H9 (cell line): ENCODE results near the gene GLRA3. TPM values are rescaled to one million over a fixed set of nuclear protein-coding genes. Genes with fewer than 3 reads are reported as not detected.

Experiments used
- DNase-seq: peaks from one replicate; pipeline ENCODE4 v3.0.0-alpha.2; 2017
- H2AFZ ChIP-seq: one replicate; pipeline ENCODE4 v1.6.1; 2013; ENCODE audit warnings: mild to moderate bottlenecking, low read length, control low read depth, moderate library complexity
- H2AK5ac ChIP-seq: 2 replicates; pipeline ENCODE4 v1.6.1; 2013; ENCODE audit warnings: low read length, control low read depth, mixed read lengths; ENCODE audit not compliant: insufficient read length
- H2BK120ac ChIP-seq: one replicate; pipeline ENCODE4 v1.6.1; 2013; ENCODE audit warnings: low read depth, mild to moderate bottlenecking, low read length, control low read depth, inconsistent platforms; ENCODE audit not compliant: poor library complexity, severe bottlenecking
- H2BK12ac ChIP-seq: 2 replicates; pipeline ENCODE4 v1.6.1; 2013; ENCODE audit warnings: low read length, control low read depth, mixed read lengths, low read depth; ENCODE audit not compliant: insufficient read length
- H2BK15ac ChIP-seq: 2 replicates; pipeline ENCODE4 v1.6.1; 2013; ENCODE audit warnings: low read depth, low read length, control low read depth
- H2BK20ac ChIP-seq: one replicate; pipeline ENCODE4 v1.6.1; 2013; ENCODE audit warnings: low read depth, mild to moderate bottlenecking, low read length, control low read depth, inconsistent platforms; ENCODE audit not compliant: poor library complexity, severe bottlenecking
- H2BK5ac ChIP-seq: 2 replicates; pipeline ENCODE4 v1.6.1; 2013; ENCODE audit warnings: low read length, control low read depth, mixed read lengths; ENCODE audit not compliant: insufficient read length
- H3K14ac ChIP-seq: 2 replicates; pipeline ENCODE4 v1.6.1; 2013; ENCODE audit warnings: low read length, control low read depth; ENCODE audit not compliant: insufficient read depth
- H3K18ac ChIP-seq: 2 replicates; pipeline ENCODE4 v1.6.1; 2013; ENCODE audit warnings: low read depth, mild to moderate bottlenecking, mixed read lengths, low read length, control low read depth; ENCODE audit not compliant: insufficient read length
- H3K23ac ChIP-seq: 2 replicates; pipeline ENCODE4 v1.6.1; 2013; ENCODE audit warnings: low read length, control low read depth, mixed read lengths, low read depth; ENCODE audit not compliant: insufficient read length
- H3K23me2 ChIP-seq: 2 replicates; pipeline ENCODE4 v1.6.1; 2013; ENCODE audit warnings: low read depth, mild to moderate bottlenecking, mixed read lengths, low read length, control low read depth; ENCODE audit not compliant: insufficient read length, poor library complexity, severe bottlenecking
- H3K27ac ChIP-seq: 2 replicates; pipeline ENCODE4 v1.5.1; 2013; ENCODE audit warnings: low read length, control low read depth, mixed read lengths, low read depth; ENCODE audit not compliant: insufficient read length
- H3K27me3 ChIP-seq: 2 replicates; pipeline ENCODE4 v1.6.1; 2013; ENCODE audit warnings: low read length, control low read depth, inconsistent platforms; ENCODE audit not compliant: insufficient read depth
- H3K4ac ChIP-seq: 2 replicates; pipeline ENCODE4 v1.6.1; 2013; ENCODE audit warnings: low read depth, mild to moderate bottlenecking, control low read depth, inconsistent platforms, low read length, moderate library complexity
- H3K4me1 ChIP-seq: 2 replicates; pipeline ENCODE4 v1.6.1; 2013; ENCODE audit warnings: low read length, control low read depth, inconsistent platforms; ENCODE audit not compliant: insufficient read depth
- H3K4me2 ChIP-seq: 2 replicates; pipeline ENCODE4 v1.6.1; 2013; ENCODE audit warnings: low read length, control low read depth, mixed read lengths; ENCODE audit not compliant: insufficient read length, insufficient read depth
- H3K56ac ChIP-seq: 2 replicates; pipeline ENCODE4 v1.6.1; 2013; ENCODE audit warnings: low read depth, mild to moderate bottlenecking, mixed read lengths, low read length, control low read depth; ENCODE audit not compliant: insufficient read length
- H3K79me1 ChIP-seq: 2 replicates; pipeline ENCODE4 v1.6.1; 2013; ENCODE audit warnings: low read depth, mild to moderate bottlenecking, moderate library complexity, low read length, control low read depth, inconsistent platforms; ENCODE audit not compliant: insufficient read depth, poor library complexity, severe bottlenecking
- H3K79me2 ChIP-seq: 2 replicates; pipeline ENCODE4 v1.6.1; 2013; ENCODE audit warnings: low read length, control low read depth, inconsistent platforms; ENCODE audit not compliant: insufficient read depth
- H3K9ac ChIP-seq: 2 replicates; pipeline ENCODE4 v1.6.1; 2013; ENCODE audit warnings: low read length, control low read depth, mixed read lengths; ENCODE audit not compliant: insufficient read length; ENCODE audit errors: extremely low read depth
- H3K9me3 ChIP-seq: one replicate; pipeline ENCODE4 v1.6.1; 2013; ENCODE audit warnings: low read depth, low read length, inconsistent platforms; ENCODE audit not compliant: control insufficient read depth
- H3T11ph ChIP-seq: one replicate; pipeline ENCODE4 v1.6.1; 2013; ENCODE audit warnings: mild to moderate bottlenecking, low read length, control low read depth, inconsistent platforms
- H4K20me1 ChIP-seq: one replicate; pipeline ENCODE4 v1.6.1; 2013; ENCODE audit not compliant: control insufficient read depth, insufficient read length, insufficient read depth
- H4K5ac ChIP-seq: 2 replicates; pipeline ENCODE4 v1.6.1; 2013; ENCODE audit warnings: low read depth, mild to moderate bottlenecking, mixed read lengths, low read length, control low read depth; ENCODE audit not compliant: insufficient read length
- H4K8ac ChIP-seq: replicated peaks from 2 replicates; pipeline ENCODE4 v1.6.1; 2013; ENCODE audit warnings: low read length, control low read depth, mixed read lengths, low read depth; ENCODE audit not compliant: insufficient read length
- H4K91ac ChIP-seq: 2 replicates; pipeline ENCODE4 v1.6.1; 2013; ENCODE audit warnings: low read depth, mild to moderate bottlenecking, moderate library complexity, mixed read lengths, low read length, control low read depth; ENCODE audit not compliant: insufficient read length
- H3K27ac Mint-ChIP-seq, 3 experiments: 2 replicates in 2 of 3; 3 replicates in 1 of 3; pipeline ENCODE4 v1.8.0; 2020 to 2021; ENCODE audit warnings: mixed read lengths in 3 of 3, mild to moderate bottlenecking in 1 of 3, moderate library complexity in 1 of 3
- H3K27me3 Mint-ChIP-seq: 2 replicates; pipeline ENCODE4 v1.8.0; 2021; ENCODE audit warnings: low read depth, mild to moderate bottlenecking, moderate library complexity, mixed read lengths
- H3K36me3 Mint-ChIP-seq, 3 experiments: 2 replicates in 2 of 3; 3 replicates in 1 of 3; pipeline ENCODE4 v1.8.0; 2020 to 2021; ENCODE audit warnings: low read depth in 3 of 3, mixed read lengths in 3 of 3; ENCODE audit not compliant: insufficient read depth in 1 of 3
- H3K4me1 Mint-ChIP-seq, 2 experiments: 2 replicates each; pipeline ENCODE4 v1.8.0; 2020; ENCODE audit warnings: mixed read lengths in 2 of 2
- H3K4me3 Mint-ChIP-seq, 2 experiments: 2 replicates in 1 of 2; 3 replicates in 1 of 2; pipeline ENCODE4 v1.8.0; 2020 to 2021; ENCODE audit warnings: mild to moderate bottlenecking in 2 of 2, mixed read lengths in 2 of 2, moderate library complexity in 1 of 2
- H3K9me3 Mint-ChIP-seq, 2 experiments: 2 replicates in 1 of 2; 3 replicates in 1 of 2; pipeline ENCODE4 v1.8.0; 2020; ENCODE audit warnings: mild to moderate bottlenecking in 2 of 2, mixed read lengths in 2 of 2, moderate library complexity in 1 of 2
- CTCF ChIP-seq: fragments of 200-600 bp; sonication (generic); conservative IDR thresholded peaks from 3 replicates; pipeline ENCODE4 v1.8.0; 2021; ENCODE audit warnings: antibody characterized with exemption, mild to moderate bottlenecking
- WGBS: extraction: QIAGEN DNeasy Blood & Tissue Kit; methylation state at CpG from one replicate; pipeline ENCODE4 v1.1.7; 2013; ENCODE audit warnings: missing lambda C conversion rate, low lambda C conversion rate, mixed read lengths; ENCODE audit not compliant: insufficient read length; ENCODE audit errors: extremely low coverage; 5-methylcytosine and 5-hydroxymethylcytosine counted together
- total RNA-seq: library from RNA; stranded (reverse); gene quantifications from 2 replicates; pipeline ENCODE4 v1.2.1, GENCODE V29; 2021

The GLRA3 gene
- total RNA-seq, 1 experiment from 2014 or later: 0.09 TPM

- Histone ChIP-seq H2BK12ac (no peak overlapping the region), H4K8ac (no peak overlapping the region), H2BK20ac (no peak overlapping the region), H3K4me1 (no peaks in the 10 kb centered on the region), H3K56ac (no peak overlapping the region), H3K79me1 (no peaks in the 10 kb centered on the region), H3K18ac (no peak overlapping the region), H2AFZ (no peak overlapping the region), H4K91ac (no peak overlapping the region), H3K27ac (no peak overlapping the region), H3K4ac (no peak overlapping the region), H3K9ac (no peak overlapping the region), H2AK5ac (no peak overlapping the region), H3K9me3 (no peaks in the 10 kb centered on the region), H3T11ph (no peak overlapping the region), H3K27me3 (no peaks in the 10 kb centered on the region), H3K23me2 (no peaks in the 10 kb centered on the region), H3K14ac (no peak overlapping the region), H3K23ac (no peak overlapping the region), H4K20me1 (no peaks in the 10 kb centered on the region), H3K79me2 (no peaks in the 10 kb centered on the region), H3K4me2 (no peak overlapping the region), H2BK5ac (no peak overlapping the region), H2BK120ac (no peak overlapping the region), H2BK15ac (no peak overlapping the region), H4K5ac (no peak overlapping the region)
- no CpG with 5 or more reads among the region's 3 CpGs for WGBS
- Mint-ChIP-seq H3K4me1 (no peaks in the 10 kb centered on the region), H3K36me3 (no peaks in the 10 kb centered on the region; a peak in 1 of 7 replicates), H3K27me3 (no peaks in the 10 kb centered on the region), H3K27ac (no peak overlapping the region), H3K4me3 (no peak overlapping the region), H3K9me3 (peaks cover 0 to 3% of the 10 kb centered on the region in 2 experiments; a peak in 1 of 5 replicates)
- TF ChIP-seq CTCF: no peak
- DNase-seq: no peak
Measured at GRCh38 chr4:174598800-174599199, 230.2 kb downstream of the GLRA3 start.
